HUES48 (cell line): ENCODE data around the gene CIB1.

Experiments
- H3K27ac ChIP-seq: one replicate; pipeline ENCODE4 v1.7.0; 2013; ENCODE audit warnings: low read depth, low read length, inconsistent platforms
- H3K27me3 ChIP-seq: 2 replicates; pipeline ENCODE4 v1.6.1; 2013; ENCODE audit warnings: mild to moderate bottlenecking, low read length; ENCODE audit not compliant: control insufficient read depth, insufficient read depth
- H3K36me3 ChIP-seq: 2 replicates; pipeline ENCODE4 v1.6.1; 2013; ENCODE audit warnings: low read length; ENCODE audit not compliant: control insufficient read depth, insufficient read depth
- H3K4me1 ChIP-seq: 2 replicates; pipeline ENCODE4 v1.6.1; 2013; ENCODE audit warnings: mild to moderate bottlenecking, low read length; ENCODE audit not compliant: control insufficient read depth, insufficient read depth
- H3K4me3 ChIP-seq: 2 replicates; pipeline ENCODE4 v1.5.1; 2013; ENCODE audit warnings: mild to moderate bottlenecking, low read depth, low read length
- H3K9ac ChIP-seq: 2 replicates; pipeline ENCODE4 v1.6.1; 2013; ENCODE audit warnings: mild to moderate bottlenecking, low read depth, low read length, moderate library complexity
- H3K9me3 ChIP-seq: 2 replicates; pipeline ENCODE4 v1.6.1; 2013; ENCODE audit warnings: low read length; ENCODE audit not compliant: control insufficient read depth, insufficient read depth

CIB1 gene

GRCh38 chr15:90239371-90239770, 5.6 kb upstream of the CIB1 start:
- H3K4me3 ChIP-seq, result no peak overlapping the region
- no peak overlapping the region for H3K9ac ChIP-seq
- H3K36me3 ChIP-seq, result no peaks in the 10 kb centered on the region
- no peaks in the 10 kb centered on the region for H3K27me3 ChIP-seq
- H3K9me3 ChIP-seq, result no peaks in the 10 kb centered on the region
- H3K27ac ChIP-seq, result no peak overlapping the region
- peaks cover 3% of the 10 kb centered on the region for H3K4me1 ChIP-seq

DNA sequence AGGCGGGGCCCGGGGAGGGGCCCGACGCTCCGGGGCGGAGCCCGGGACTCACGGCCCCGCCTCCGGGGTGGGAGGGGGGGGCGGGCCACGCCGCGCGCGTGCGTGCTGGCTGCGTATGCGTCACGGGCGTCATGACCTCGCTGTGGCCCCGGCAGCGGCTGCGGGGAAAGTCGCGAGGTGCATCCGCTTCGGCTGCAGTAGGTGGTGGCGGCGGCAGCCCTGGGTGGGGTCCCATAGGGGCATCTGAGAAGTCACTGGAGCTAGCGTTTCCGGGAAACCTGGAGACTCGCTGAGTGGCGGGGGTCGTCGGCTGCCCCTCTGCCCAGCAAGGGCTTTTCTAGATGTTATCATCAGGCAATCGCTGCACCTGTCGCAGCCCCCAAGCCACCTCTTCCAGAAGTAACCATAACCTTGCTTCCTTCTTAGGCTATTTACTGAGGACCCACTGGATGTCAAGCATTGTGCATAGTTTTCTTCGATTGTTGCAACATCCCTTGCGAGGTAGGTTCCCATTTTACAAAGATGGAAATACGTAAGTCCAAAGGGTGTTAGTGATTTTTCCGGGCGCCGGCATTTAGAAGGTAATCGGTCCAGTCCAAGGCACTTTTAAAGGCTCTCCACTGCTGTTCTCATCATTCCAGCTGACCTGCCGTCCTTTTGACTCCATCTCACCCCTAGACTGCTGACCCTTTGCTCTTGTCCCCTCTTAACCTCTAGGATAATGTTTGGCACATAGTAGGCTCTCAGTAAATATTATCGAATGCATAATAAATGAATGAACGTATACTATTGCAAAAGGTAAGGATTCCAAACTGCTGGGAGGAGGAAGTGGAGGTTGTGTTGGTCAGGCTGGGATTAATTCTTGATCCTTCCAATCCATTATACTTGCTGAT, 601 bp upstream of the CIB1 start, which contains the start of gene GDPGP1:
Gene GDPGP1 (plus strand): TSS at position 114 of the 893 bp plus-strand sequence. CDS start 6,700 bp downstream, outside the sequence.
- peaks cover 14% of the 10 kb centered on the region for H3K36me3 ChIP-seq
- H3K27ac ChIP-seq, result peak within 1 kb of the TSS; percentile 80
- H3K4me3 ChIP-seq, result peak within 1 kb of the TSS; percentile 85
- H3K4me1 ChIP-seq, result peaks cover 3% of the 10 kb centered on the region
- H3K9ac ChIP-seq, result peak within 1 kb of the TSS; percentile 6; the same call in 1 of the 2 replicates
- H3K27me3 ChIP-seq, result no peaks in the 10 kb centered on the region
- H3K9me3 ChIP-seq, result no peaks in the 10 kb centered on the region

DNA sequence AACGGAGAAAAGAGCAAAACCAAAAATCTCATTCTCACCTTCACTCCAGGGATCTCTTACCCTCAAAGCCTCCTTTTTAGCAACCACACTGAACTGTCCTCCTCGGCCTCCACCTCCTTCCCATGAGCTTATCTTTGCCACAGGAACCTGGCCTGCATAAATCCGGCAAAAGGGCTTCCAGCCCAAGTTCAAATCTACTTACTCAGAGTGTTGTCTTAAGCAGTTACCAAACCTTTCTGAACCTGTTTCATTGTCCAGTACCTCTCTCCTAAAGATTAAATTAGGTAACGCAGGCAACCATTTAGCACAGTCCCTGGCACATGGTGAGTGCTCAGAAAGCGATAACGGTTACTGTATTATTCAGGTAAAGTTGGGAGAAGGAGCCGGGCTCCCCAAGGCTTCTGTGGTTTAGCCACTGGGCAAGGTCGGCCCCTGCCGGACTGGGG, 777 bp downstream of the CIB1 start:
- peak overlapping the region; percentile 85 for H3K4me3 ChIP-seq
- peaks cover 3% of the 10 kb centered on the region for H3K4me1 ChIP-seq
- no peaks in the 10 kb centered on the region for H3K27me3 ChIP-seq
- peaks cover 27% of the 10 kb centered on the region for H3K36me3 ChIP-seq
- no peaks in the 10 kb centered on the region for H3K9me3 ChIP-seq
- H3K9ac ChIP-seq, result peak overlapping the region; percentile 6; the same call in 1 of the 2 replicates
- peak overlapping the region; percentile 80 for H3K27ac ChIP-seq

- Histone ChIP-seq H3K27me3 (no peaks in the 10 kb centered on the region), H3K9ac (no peak overlapping the region), H3K36me3 (peaks cover 35% of the 10 kb centered on the region), H3K27ac (no peak overlapping the region), H3K4me1 (peaks cover 3% of the 10 kb centered on the region), H3K9me3 (no peaks in the 10 kb centered on the region), H3K4me3 (no peak overlapping the region)
Measured at GRCh38 chr15:90232196-90232595, 1.5 kb downstream of the CIB1 start.

GRCh38 chr15:90231028-90232017, 2.4 kb downstream of the CIB1 start:
- Histone ChIP-seq H3K4me1 (peaks cover 3% of the 10 kb centered on the region), H3K9ac (no peak overlapping the region), H3K27ac (no peak overlapping the region), H3K9me3 (no peaks in the 10 kb centered on the region), H3K4me3 (no peak overlapping the region), H3K27me3 (no peaks in the 10 kb centered on the region), H3K36me3 (peaks cover 43% of the 10 kb centered on the region)

GRCh38 chr15:90230610-90231009, 3.1 kb downstream of the CIB1 start:
- H3K9me3 ChIP-seq, result no peaks in the 10 kb centered on the region
- no peak overlapping the region for H3K27ac ChIP-seq
- no peak overlapping the region for H3K9ac ChIP-seq
- H3K4me1 ChIP-seq, result peaks cover 3% of the 10 kb centered on the region
- peaks cover 48% of the 10 kb centered on the region for H3K36me3 ChIP-seq
- no peak overlapping the region for H3K4me3 ChIP-seq
- no peaks in the 10 kb centered on the region for H3K27me3 ChIP-seq

- Histone ChIP-seq H3K27me3 (no peaks in the 10 kb centered on the region), H3K27ac (no peak overlapping the region), H3K36me3 (peaks cover 54% of the 10 kb centered on the region), H3K9ac (no peak overlapping the region), H3K4me1 (peaks cover 3% of the 10 kb centered on the region), H3K9me3 (no peaks in the 10 kb centered on the region), H3K4me3 (no peak overlapping the region)
Measured at GRCh38 chr15:90230071-90230494, 3.7 kb downstream of the CIB1 start.

- Histone ChIP-seq H3K27ac (no peak overlapping the region), H3K4me1 (no peaks in the 10 kb centered on the region), H3K27me3 (no peaks in the 10 kb centered on the region), H3K9me3 (no peaks in the 10 kb centered on the region), H3K36me3 (peaks cover 64% of the 10 kb centered on the region), H3K9ac (no peak overlapping the region), H3K4me3 (no peak overlapping the region)
Measured at GRCh38 chr15:90228960-90229359, 4.8 kb downstream of the CIB1 start.

GRCh38 chr15:90227816-90228772, 5.6 kb downstream of the CIB1 start:
- Histone ChIP-seq H3K27ac (no peak overlapping the region), H3K4me3 (no peak overlapping the region), H3K4me1 (no peaks in the 10 kb centered on the region), H3K27me3 (no peaks in the 10 kb centered on the region), H3K9me3 (no peaks in the 10 kb centered on the region), H3K36me3 (peaks cover 73% of the 10 kb centered on the region), H3K9ac (no peak overlapping the region)

DNA sequence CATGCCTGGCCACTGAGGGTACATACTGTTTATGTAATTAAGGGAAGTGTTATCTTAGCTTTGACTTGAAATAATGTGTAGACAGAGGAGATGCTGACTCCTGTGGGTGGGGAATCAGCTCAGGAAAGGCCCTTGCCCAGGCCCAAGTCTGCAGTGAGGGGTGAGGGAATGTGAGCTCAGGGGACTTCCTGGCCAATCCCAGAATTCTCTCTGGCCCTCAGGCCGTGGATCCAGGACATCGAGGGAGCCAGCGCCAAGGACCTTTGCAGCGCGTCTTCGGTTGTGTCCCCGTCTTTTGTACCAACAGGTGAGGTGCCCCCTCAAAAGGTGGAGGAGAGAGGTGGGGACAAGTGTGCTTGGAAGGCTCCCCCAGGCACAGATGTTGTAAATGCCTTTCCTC, 6.4 kb downstream of the CIB1 start:
- Histone ChIP-seq H3K36me3 (peaks cover 78% of the 10 kb centered on the region), H3K27ac (no peak overlapping the region), H3K9me3 (no peaks in the 10 kb centered on the region), H3K4me1 (no peaks in the 10 kb centered on the region), H3K9ac (no peak overlapping the region), H3K4me3 (no peak overlapping the region), H3K27me3 (no peaks in the 10 kb centered on the region)
